ENCODE data around the gene KLB. TPM values are rescaled to one million over a fixed set of nuclear protein-coding genes. Genes with fewer than 3 reads are reported as not detected.
A peak's percentile ranks its signal among the peaks of the same experiment; 100 is the strongest.

KLB gene
- polyA plus RNA-seq, 3 donors: not detected

GRCh38 chr4:39458505-39459300 lies 52.0 kb downstream of the KLB start, which contains the start of the genes LIAS and RPL9:
TSS of gene LIAS (plus strand) at chr4:39459056. CDS start at chr4:39459118, 62 bp downstream.
TSS of gene RPL9 (minus strand) at chr4:39458922. CDS start at chr4:39458439, 483 bp downstream.
- peaks cover 28% of the 10 kb centered on the region for H4K20me1 ChIP-seq (ENCODE audit: insufficient read depth, low read length)
- Mint-ChIP-seq H3K27ac (peak within 1 kb of the TSS; percentile 99 to 100 (median 100)), H3K9me3 (no peaks in the 10 kb centered on the region), H3K4me3 (peak within 1 kb of the TSS; percentile 94 to 97), H3K27me3 (ENCODE audit: low read depth in 3 of 3) (no peaks in the 10 kb centered on the region), H3K36me3 (peaks cover 49 to 58% of the 10 kb centered on the region in 2 donors), H3K4me1 (peaks cover 27% of the 10 kb centered on the region)
- no peaks in the 10 kb centered on the region for H3K27me3 ChIP-seq (ENCODE audit: control insufficient read depth in 2 of 2, insufficient read depth in 2 of 2, low read length in 2 of 2)
- peak within 1 kb of the TSS; percentile 99 to 100 for H3K27ac ChIP-seq (ENCODE audit: low read depth in 1 of 2, low read length in 2 of 2)
- DNase-seq: peak; percentile 99
- peaks cover 15 to 24% of the 10 kb centered on the region in 2 donors for H3K4me1 ChIP-seq (ENCODE audit: control insufficient read depth in 1 of 2, insufficient read depth in 2 of 2, low read length in 2 of 2)
- H3K4me3 ChIP-seq (replicated peaks in 1 of 3; ENCODE audit: low read depth in 2 of 3, low read length in 3 of 3): peak within 1 kb of the TSS; percentile 84 to 99 (median 92)
- H3K4me2 ChIP-seq (replicated peaks; ENCODE audit: extremely low read depth, low read length, poor library complexity, severe bottlenecking): peak within 1 kb of the TSS; percentile 97
- H3K9ac ChIP-seq (ENCODE audit: insufficient read depth, low read length, poor library complexity, severe bottlenecking): peak within 1 kb of the TSS; percentile 99
- H2AFZ ChIP-seq (ENCODE audit: insufficient read depth, low read depth, low read length, poor library complexity, severe bottlenecking): peak within 1 kb of the TSS; percentile 96
- TF ChIP-seq CTCF (IDR thresholded peaks at IDR 0.05): no peak
- H3K9me3 ChIP-seq (replicated peaks in 1 of 2; ENCODE audit: control insufficient read depth in 1 of 2, insufficient read depth in 1 of 2, low read length in 2 of 2): no peaks in the 10 kb centered on the region
- intact Hi-C loops (cut with micrococcal nuclease): loop anchor here (2.0 to 10.0 kb wide), 7 partner anchors 69 to 519 kb away; partner anchors contain the start of genes PDS5A (in 2 of the 2), RFC1 (in 1 of the 2), SMIM14 (in 1 of the 2) and UBE2K (in 1 of the 2)
- H3K79me2 ChIP-seq (ENCODE audit: insufficient read depth, low read length): peaks cover 45% of the 10 kb centered on the region
- under 1% methylated on average over 40 of the region's 55 CpGs for WGBS (ENCODE audit: insufficient coverage)
- peaks cover 43 to 54% of the 10 kb centered on the region in 2 donors for H3K36me3 ChIP-seq (replicated peaks in 1 of 2; ENCODE audit: control insufficient read depth in 1 of 2, insufficient read depth in 2 of 2, low read length in 2 of 2)

GRCh38 chr4:39464886-39465501 lies 58.3 kb downstream of the KLB start:
- peaks cover 24 to 50% of the 10 kb centered on the region in 2 donors for H3K36me3 ChIP-seq (replicated peaks in 1 of 2; ENCODE audit: control insufficient read depth in 1 of 2, insufficient read depth in 2 of 2, low read length in 2 of 2)
- H3K9me3 ChIP-seq (replicated peaks in 1 of 2; ENCODE audit: control insufficient read depth in 1 of 2, insufficient read depth in 1 of 2, low read length in 2 of 2): no peaks in the 10 kb centered on the region
- no peaks in the 10 kb centered on the region for H4K20me1 ChIP-seq (ENCODE audit: insufficient read depth, low read length)
- H3K4me1 Mint-ChIP-seq: peaks cover 6% of the 10 kb centered on the region
- no peaks in the 10 kb centered on the region for H3K27me3 Mint-ChIP-seq (ENCODE audit: low read depth in 3 of 3)
- H3K9me3 Mint-ChIP-seq: no peaks in the 10 kb centered on the region
- H3K4me3 Mint-ChIP-seq: no peak overlapping the region
- H3K27me3 ChIP-seq (ENCODE audit: control insufficient read depth in 2 of 2, insufficient read depth in 2 of 2, low read length in 2 of 2): no peaks in the 10 kb centered on the region
- H3K4me2 ChIP-seq (replicated peaks; ENCODE audit: extremely low read depth, low read length, poor library complexity, severe bottlenecking): no peak overlapping the region
- H3K27ac Mint-ChIP-seq: no peak overlapping the region
- 0% methylated on average over 1 of the region's 2 CpGs for WGBS (ENCODE audit: insufficient coverage)
- no peak for TF ChIP-seq CTCF (IDR thresholded peaks at IDR 0.05)
- intact Hi-C loops (cut with micrococcal nuclease): loop anchor here in 1 of 2 donors (10.0 kb wide), 1 partner anchor 60 kb away; the partner anchor contains the start of gene UGDH
- peaks cover 6 to 10% of the 10 kb centered on the region in 2 donors for H3K4me1 ChIP-seq (ENCODE audit: control insufficient read depth in 1 of 2, insufficient read depth in 2 of 2, low read length in 2 of 2)
- peaks cover 8% of the 10 kb centered on the region for H3K79me2 ChIP-seq (ENCODE audit: insufficient read depth, low read length)
- H3K36me3 Mint-ChIP-seq: peaks cover 26 to 46% of the 10 kb centered on the region in 2 donors
- DNase-seq: no peak
- no peak overlapping the region for H3K4me3 ChIP-seq (replicated peaks in 1 of 3; ENCODE audit: low read depth in 2 of 3, low read length in 3 of 3)
- H3K9ac ChIP-seq (ENCODE audit: insufficient read depth, low read length, poor library complexity, severe bottlenecking): no peak overlapping the region
- no peak overlapping the region for H3K27ac ChIP-seq (ENCODE audit: low read depth in 1 of 2, low read length in 2 of 2)
- no peak overlapping the region for H2AFZ ChIP-seq (ENCODE audit: insufficient read depth, low read depth, low read length, poor library complexity, severe bottlenecking)
